HL-60 (cell line): ENCODE results near the gene GLRX2.

Experiments
- DNase-seq, 2 experiments: peaks; one replicate each; pipeline ENCODE4 v3.0.0-alpha.2; 2010 to 2020; ENCODE audit warnings: low read depth in 1 of 2, low spot score in 1 of 2
- H3K27ac ChIP-seq: fragments of 250-450 bp; sonication (Bioruptor Pico); replicated peaks from 2 replicates; pipeline ENCODE4 v1.5.1; 2020; ENCODE audit warnings: mild to moderate bottlenecking, moderate library complexity
- H3K27me3 ChIP-seq: fragments of 250-450 bp; sonication (Bioruptor Pico); 2 replicates; pipeline ENCODE4 v1.5.1; 2021; ENCODE audit warnings: mild to moderate bottlenecking, moderate library complexity; ENCODE audit not compliant: insufficient read depth, poor library complexity, severe bottlenecking
- H3K4me3 ChIP-seq: replicated peaks from 2 replicates; pipeline ENCODE4 v1.5.1; 2011; ENCODE audit warnings: mild to moderate bottlenecking, control low read depth, low read length; ENCODE audit not compliant: insufficient read depth
- GABPA ChIP-seq: IDR thresholded peaks from 2 replicates; pipeline ENCODE4 v1.6.1; 2012; ENCODE audit warnings: low read depth
- POLR2AphosphoS5 ChIP-seq: IDR thresholded peaks from 2 replicates; pipeline ENCODE4 v1.6.1; 2012; ENCODE audit warnings: low read depth
- SPI1 ChIP-seq: IDR thresholded peaks from 2 replicates; pipeline ENCODE4 v1.6.1; 2012; ENCODE audit warnings: low read depth, mild to moderate bottlenecking, borderline replicate concordance
- TF ChIP-seq, protein P1 (sequence below): IDR thresholded peaks from 2 replicates; pipeline ENCODE4 v1.6.1; 2012; ENCODE audit warnings: low read depth; ENCODE audit not compliant: insufficient replicate concordance
- TF ChIP-seq, protein P2 (sequence below): IDR thresholded peaks from one replicate; pipeline ENCODE4 v1.5.1; 2011; ENCODE audit warnings: low read length, control low read depth, inconsistent platforms; ENCODE audit not compliant: insufficient read depth

The GLRX2 gene

DNA sequence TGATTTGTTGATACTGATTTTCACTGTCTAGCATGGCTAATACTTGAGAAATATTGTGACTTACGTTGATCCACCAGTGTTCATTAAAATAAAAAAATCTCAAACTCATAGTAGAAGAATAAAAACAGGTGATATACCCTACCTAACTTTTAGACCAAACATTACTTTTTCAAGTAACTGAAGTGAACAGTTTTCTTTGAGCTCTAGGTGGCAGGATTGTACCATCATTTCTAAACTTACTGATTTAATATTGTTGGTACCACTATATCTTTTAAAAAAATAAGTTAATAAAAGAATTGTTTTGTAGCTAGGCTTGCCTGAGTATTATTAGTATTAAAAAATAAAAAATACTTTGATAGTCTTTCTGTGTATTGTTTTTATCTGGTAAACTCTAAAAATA is 38.1 kb upstream of the GLRX2 start:
- DNase-seq = no peak
- TF ChIP-seq GABPA (no peak), POLR2AphosphoS5 (no peak), SPI1 (no peak)
- TF ChIP-seq, protein P1, sequence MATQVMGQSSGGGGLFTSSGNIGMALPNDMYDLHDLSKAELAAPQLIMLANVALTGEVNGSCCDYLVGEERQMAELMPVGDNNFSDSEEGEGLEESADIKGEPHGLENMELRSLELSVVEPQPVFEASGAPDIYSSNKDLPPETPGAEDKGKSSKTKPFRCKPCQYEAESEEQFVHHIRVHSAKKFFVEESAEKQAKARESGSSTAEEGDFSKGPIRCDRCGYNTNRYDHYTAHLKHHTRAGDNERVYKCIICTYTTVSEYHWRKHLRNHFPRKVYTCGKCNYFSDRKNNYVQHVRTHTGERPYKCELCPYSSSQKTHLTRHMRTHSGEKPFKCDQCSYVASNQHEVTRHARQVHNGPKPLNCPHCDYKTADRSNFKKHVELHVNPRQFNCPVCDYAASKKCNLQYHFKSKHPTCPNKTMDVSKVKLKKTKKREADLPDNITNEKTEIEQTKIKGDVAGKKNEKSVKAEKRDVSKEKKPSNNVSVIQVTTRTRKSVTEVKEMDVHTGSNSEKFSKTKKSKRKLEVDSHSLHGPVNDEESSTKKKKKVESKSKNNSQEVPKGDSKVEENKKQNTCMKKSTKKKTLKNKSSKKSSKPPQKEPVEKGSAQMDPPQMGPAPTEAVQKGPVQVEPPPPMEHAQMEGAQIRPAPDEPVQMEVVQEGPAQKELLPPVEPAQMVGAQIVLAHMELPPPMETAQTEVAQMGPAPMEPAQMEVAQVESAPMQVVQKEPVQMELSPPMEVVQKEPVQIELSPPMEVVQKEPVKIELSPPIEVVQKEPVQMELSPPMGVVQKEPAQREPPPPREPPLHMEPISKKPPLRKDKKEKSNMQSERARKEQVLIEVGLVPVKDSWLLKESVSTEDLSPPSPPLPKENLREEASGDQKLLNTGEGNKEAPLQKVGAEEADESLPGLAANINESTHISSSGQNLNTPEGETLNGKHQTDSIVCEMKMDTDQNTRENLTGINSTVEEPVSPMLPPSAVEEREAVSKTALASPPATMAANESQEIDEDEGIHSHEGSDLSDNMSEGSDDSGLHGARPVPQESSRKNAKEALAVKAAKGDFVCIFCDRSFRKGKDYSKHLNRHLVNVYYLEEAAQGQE = no peak
- TF ChIP-seq, protein P2, sequence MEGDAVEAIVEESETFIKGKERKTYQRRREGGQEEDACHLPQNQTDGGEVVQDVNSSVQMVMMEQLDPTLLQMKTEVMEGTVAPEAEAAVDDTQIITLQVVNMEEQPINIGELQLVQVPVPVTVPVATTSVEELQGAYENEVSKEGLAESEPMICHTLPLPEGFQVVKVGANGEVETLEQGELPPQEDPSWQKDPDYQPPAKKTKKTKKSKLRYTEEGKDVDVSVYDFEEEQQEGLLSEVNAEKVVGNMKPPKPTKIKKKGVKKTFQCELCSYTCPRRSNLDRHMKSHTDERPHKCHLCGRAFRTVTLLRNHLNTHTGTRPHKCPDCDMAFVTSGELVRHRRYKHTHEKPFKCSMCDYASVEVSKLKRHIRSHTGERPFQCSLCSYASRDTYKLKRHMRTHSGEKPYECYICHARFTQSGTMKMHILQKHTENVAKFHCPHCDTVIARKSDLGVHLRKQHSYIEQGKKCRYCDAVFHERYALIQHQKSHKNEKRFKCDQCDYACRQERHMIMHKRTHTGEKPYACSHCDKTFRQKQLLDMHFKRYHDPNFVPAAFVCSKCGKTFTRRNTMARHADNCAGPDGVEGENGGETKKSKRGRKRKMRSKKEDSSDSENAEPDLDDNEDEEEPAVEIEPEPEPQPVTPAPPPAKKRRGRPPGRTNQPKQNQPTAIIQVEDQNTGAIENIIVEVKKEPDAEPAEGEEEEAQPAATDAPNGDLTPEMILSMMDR = no peak
- Histone ChIP-seq H3K27me3 (no peaks in the 10 kb centered on the region), H3K4me3 (no peak overlapping the region), H3K27ac (no peak overlapping the region)

DNA sequence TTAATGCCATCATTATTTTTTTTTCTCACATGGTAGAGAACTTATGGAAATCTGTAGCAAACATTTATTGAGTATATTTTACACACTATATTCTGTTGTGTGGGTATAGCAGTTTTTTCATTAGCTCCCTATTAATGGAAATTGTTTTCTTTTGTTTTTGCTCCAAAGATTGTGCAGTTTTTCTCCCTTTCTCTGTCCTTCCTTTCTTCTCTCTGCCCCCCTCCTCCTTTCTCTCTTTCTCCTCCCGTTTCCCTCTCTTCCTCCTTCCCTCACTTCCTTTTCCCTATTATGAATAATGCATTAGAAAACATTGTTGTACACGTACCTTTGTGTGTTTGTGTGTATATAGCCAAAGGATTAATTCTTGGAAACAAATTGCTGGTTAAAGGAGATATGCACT is 37.2 kb upstream of the GLRX2 start:
- Histone ChIP-seq H3K27me3 (no peaks in the 10 kb centered on the region), H3K4me3 (no peak overlapping the region), H3K27ac (no peak overlapping the region)
- TF ChIP-seq POLR2AphosphoS5 (no peak), SPI1 (no peak), GABPA (no peak)
- TF ChIP-seq, protein P2 = no peak
- TF ChIP-seq, protein P1 = no peak
- DNase-seq = no peak

DNA sequence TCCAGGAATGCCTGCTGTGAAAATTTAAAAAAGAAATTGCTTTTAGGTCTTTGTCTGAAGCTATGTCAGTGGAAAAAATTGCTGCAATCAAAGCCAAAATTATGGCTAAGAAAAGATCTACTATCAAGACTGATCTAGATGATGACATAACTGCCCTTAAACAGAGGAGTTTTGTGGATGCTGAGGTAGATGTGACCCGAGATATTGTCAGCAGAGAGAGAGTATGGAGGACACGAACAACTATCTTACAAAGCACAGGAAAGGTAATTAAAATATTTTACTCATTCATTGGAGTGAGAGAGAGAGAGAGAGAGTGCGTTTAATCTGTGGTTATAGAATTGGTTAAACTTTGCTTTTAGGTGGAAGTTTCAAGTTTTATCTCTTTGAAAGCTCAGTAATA is 36.6 kb upstream of the GLRX2 start:
- DNase-seq = no peak
- TF ChIP-seq SPI1 = no peak
- TF ChIP-seq, protein P1 = no peak
- no peak for TF ChIP-seq POLR2AphosphoS5
- TF ChIP-seq, protein P2 = no peak
- no peak for TF ChIP-seq GABPA
- Histone ChIP-seq H3K27me3 (no peaks in the 10 kb centered on the region), H3K4me3 (no peak overlapping the region), H3K27ac (no peak overlapping the region)
